PFSK-1 (cell line): ENCODE data around the gene PPP5C.

Experiments used
- FOXP2 ChIP-seq: optimal IDR thresholded peaks from 2 replicates; pipeline ENCODE3; 2011; ENCODE audit warnings: borderline replicate concordance, control low read depth, inconsistent platforms; ENCODE audit not compliant: insufficient read depth; ENCODE audit errors: extremely low read length, extremely low read depth
- POLR2AphosphoS5 ChIP-seq: IDR thresholded peaks from 2 replicates; pipeline ENCODE4 v1.6.1; 2012; ENCODE audit warnings: low read depth, mild to moderate bottlenecking, control low read depth, low read length, moderate library complexity
- REST ChIP-seq, 2 experiments: IDR thresholded peaks; 2 replicates each; pipeline versions ENCODE4 v1.6.1 to v1.8.0; 2011 to 2012; ENCODE audit warnings: low read depth in 2 of 2, low read length in 2 of 2, control low read depth in 1 of 2, inconsistent platforms in 1 of 2, mild to moderate bottlenecking in 1 of 2, moderate library complexity in 1 of 2; ENCODE audit not compliant: insufficient read depth in 1 of 2
- SIN3A ChIP-seq: IDR thresholded peaks from 2 replicates; pipeline ENCODE4 v1.6.1; 2012; ENCODE audit warnings: mild to moderate bottlenecking, low read length, moderate library complexity, borderline replicate concordance; ENCODE audit not compliant: insufficient read depth
- TAF1 ChIP-seq: IDR thresholded peaks from 2 replicates; pipeline ENCODE4 v1.6.1; 2012; ENCODE audit warnings: low read length, control low read depth, borderline replicate concordance; ENCODE audit not compliant: insufficient read depth

Gene PPP5C

GRCh38 chr19:46427518-46428045 is 80.7 kb downstream of the PPP5C start:
- TF ChIP-seq REST (IDR thresholded peaks at IDR 0.05; ENCODE audit: insufficient read depth in 1 of 2, low read depth in 2 of 2, low read length in 2 of 2) (no peak), POLR2AphosphoS5 (no peak), TAF1 (no peak), SIN3A (no peak), FOXP2 (no peak)

GRCh38 chr19:46428239-46429135 is 81.6 kb downstream of the PPP5C start, which contains the start of gene PNMA8C:
Gene PNMA8C, minus strand, starts transcription at chr19:46428936. Its CDS starts 577 bp downstream, at chr19:46428359.
- no peak for TF ChIP-seq SIN3A
- TF ChIP-seq POLR2AphosphoS5: no peak
- peak; percentile 75 for TF ChIP-seq FOXP2

GRCh38 chr19:46429999-46430398 is 83.1 kb downstream of the PPP5C start:
- no peak for TF ChIP-seq FOXP2
- TF ChIP-seq REST (IDR thresholded peaks at IDR 0.05; ENCODE audit: insufficient read depth in 1 of 2, low read depth in 2 of 2, low read length in 2 of 2): no peak
- TF ChIP-seq POLR2AphosphoS5: no peak
- TF ChIP-seq TAF1: no peak
- TF ChIP-seq SIN3A: no peak

GRCh38 chr19:46431824-46432223 is 84.9 kb downstream of the PPP5C start:
- TF ChIP-seq POLR2AphosphoS5: no peak

GRCh38 chr19:46435009-46435408 is 88.1 kb downstream of the PPP5C start:
- TF ChIP-seq REST (IDR thresholded peaks at IDR 0.05; ENCODE audit: insufficient read depth in 1 of 2, low read depth in 2 of 2, low read length in 2 of 2) (no peak), SIN3A (no peak), TAF1 (no peak), FOXP2 (no peak), POLR2AphosphoS5 (no peak)
